CD4-positive, alpha-beta T cell treated with Interleukin-21 for 1 hour (primary cell): ENCODE data around the gene TMEM40.

Source experiments
- DNase-seq: peaks from one replicate; pipeline ENCODE4 v3.0.0-alpha.2; 2020

Gene TMEM40

DNA sequence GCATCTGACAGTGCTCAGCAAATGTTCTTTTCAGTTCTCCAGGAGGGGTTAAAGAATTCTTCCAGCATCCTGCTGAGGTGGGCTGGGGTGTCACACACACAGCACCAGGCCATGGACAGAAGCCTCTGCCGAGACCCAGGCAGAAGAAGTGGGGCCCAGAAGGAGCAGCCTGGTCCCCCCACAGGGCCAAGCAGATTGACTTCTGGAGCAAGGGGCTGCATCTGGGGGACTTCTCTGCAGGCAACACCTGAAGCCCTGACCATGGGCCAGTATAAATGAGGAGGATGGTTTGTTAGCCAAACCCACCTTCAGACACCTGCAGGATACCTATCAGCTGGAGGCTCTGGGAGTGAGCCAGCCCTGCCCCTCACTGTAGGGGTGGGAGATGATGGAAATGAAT, 16.2 kb upstream of the TMEM40 start:
- no peak for DNase-seq

DNA sequence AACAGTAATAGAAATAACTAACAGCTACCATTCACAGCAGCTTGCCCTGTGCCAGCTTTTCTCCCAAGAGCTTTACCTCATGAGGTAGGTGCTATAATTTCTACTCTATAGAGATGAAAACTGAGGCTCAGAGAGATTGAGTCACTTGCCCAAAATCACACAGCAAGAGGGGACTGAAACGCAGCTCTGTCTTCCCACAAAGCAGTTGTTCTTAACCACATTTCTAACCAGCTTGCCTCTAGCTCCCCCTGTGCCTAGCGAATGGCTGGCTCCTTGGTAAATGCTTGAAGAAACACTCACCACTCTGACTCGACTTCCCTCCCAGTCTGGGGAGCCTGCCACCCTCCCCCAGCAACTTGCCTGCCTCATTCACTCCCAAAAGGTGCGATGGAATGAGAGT, 15.6 kb upstream of the TMEM40 start:
- DNase-seq: no peak

DNA sequence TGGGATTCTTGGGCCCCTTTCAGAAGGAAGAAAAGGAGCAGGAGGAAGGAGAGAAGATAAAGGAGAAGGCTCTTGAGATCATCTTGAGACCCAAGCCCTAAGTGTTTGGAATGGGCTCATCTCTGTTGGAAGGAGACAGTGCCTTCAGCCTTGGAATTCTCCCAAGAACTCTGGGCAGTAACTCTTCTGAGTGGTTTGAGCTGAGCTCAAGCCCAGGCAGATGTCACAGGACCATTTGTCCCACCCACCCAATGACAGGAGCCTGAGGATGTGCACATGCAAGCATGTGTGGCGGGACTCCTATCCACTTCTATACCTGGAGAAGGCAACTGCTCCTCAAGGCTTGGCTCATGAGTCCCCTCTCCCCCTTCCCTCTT, 14.6 kb upstream of the TMEM40 start:
- no peak for DNase-seq

DNA sequence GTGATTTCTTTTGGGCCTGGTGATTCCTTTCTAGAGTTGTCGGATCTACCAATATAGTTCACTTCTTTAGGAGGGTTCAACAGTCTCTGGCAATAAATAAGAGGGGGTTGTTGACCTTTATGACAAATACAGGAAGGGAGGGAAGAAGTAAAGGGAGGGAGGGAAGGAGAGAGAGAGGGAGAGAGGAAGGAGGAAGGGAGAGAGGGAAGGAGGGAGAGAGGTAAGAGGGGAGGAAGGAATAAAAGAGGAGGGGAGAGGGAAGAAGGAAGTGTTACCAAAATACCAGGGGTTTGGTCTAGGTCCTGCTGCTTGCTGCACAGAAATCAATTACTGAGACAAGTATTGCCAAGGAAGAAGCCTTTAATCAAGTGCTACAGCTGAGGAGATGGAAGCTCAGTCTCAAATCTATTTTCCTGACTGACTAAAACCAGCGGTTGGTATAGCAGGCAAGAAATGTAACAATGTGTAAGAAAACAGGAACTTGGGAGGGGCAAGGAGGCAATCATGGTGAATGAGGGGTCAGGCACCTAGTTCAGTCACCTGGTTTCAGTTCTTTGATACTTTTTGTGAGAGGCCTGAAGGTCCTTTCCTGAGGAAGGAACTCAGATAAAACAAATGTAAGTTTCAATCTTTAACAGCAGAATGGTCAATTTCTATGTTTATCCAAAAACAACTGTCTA, 14.1 kb upstream of the TMEM40 start:
- DNase-seq: no peak

DNA sequence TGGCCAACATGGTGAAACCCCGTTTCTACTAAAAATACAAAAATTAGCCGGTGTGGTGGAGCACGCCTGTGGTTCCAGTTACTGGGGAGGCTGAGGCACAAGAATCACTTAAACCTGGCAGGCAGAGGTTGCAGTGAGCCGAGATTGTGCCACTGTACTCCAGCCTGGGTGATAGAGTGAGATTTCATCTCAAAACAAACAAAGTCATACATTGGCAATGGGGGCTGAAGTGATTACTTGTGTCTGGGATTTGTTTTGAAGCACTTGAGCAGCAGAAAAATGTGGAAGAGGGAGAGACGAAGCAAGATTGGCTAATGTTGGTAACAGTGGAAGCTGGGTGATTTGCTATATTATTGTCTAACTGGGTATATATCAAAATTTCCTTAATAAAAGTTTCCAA, 13.4 kb upstream of the TMEM40 start:
- no peak for DNase-seq

DNA sequence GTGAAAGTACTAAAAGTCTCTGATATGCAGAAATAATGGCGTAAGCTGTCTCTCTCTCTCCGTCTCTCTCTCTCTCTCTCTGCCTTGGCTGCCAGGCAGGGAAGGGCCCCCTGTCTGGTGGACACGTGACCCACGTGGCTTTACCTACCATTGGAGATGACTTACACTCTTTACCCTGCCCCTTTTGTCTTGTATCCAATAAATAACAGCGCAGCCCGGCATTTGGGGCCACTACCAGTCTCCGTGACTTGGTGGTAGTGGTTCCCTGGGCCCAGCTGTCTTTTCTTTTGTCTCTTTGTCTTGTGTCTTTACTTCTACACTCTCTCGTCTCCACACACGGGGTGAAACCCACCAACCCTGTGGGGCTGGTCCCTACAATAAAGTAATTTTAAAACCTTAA, 12.2 kb upstream of the TMEM40 start:
- DNase-seq: no peak

DNA sequence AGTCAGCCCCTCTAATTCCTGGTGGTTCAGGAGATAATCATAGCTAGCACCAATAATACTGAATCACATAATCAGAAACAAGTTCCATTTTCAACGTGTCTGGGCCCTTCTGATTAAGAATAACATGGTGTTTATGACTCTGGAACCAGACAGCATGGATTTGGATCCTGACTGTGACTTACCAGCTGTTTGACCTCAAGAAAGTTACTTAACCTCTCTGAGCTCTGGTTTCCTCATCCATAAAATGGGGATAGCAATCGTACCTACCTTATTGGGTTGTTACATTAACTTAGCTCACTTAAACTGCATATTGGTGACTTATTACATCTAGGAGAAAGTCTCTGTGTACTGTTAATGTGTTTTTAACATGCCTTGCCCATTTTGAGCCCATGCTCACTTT, 10.7 kb upstream of the TMEM40 start:
- no peak for DNase-seq

DNA sequence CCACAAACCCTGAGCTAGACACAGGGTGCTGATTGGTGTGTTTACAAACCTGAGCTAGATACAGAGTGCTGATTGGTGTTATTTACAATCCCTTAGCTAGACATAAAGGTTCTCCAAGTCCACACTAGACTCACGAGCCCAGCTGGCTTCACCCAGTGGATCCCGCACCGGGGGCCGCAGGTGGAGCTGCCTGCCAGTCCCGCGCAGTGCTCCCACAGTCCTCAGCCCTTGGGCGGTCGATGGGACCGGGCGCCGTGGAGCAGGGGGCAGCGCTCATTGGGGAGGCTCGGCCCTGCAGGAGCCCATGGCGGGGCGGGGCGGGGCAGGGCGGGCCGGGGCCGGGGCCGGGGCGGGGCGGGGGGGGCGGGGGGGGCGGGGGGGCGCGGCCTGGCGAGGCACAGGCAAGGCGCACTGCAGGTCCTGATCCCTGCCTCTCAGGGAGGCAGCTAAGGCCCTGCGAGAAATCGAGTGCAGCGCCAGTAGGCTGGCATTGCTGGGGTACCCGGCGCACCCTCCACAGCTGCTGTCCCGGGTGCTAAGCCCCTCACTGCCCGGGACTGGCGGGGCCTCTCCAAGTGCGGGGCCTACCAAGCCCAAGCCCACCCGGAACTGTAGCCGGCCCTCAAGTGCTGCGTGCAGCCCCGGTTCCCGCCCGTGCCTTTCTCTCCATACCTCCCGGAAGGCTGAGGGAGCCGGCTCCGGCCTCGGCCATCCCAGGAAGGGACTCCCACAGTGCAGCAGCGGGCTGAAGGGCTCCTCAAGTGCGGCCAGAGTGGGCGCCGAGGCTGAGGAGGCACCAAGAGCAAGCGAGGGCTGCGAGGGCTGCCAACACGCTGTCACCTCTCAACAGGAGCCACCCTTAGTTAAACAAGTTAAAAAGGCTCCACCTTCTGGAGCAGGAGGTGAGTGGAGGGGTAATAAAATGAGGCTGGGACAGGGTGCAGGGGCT, 9.8 kb upstream of the TMEM40 start:
- DNase-seq: no peak

DNA sequence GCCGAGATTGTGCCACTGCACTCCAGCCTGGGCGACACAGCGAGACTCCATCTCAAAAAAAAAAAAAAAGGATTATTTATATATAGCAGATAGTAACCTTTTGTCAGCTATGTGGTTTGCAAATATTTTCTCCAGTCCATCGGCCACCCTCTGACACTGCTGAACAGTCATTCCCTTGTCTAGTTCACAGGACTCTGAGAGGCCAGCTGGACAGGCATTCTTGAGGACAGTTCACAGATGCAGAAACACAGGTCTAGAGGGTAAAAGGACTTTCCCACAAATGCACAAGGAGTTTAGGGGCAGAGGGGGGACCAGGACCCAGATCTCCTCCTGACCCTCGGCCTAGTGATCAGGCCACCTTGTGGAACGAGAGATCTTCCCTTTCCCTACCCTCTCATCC, 7.5 kb upstream of the TMEM40 start:
- DNase-seq: no peak

DNA sequence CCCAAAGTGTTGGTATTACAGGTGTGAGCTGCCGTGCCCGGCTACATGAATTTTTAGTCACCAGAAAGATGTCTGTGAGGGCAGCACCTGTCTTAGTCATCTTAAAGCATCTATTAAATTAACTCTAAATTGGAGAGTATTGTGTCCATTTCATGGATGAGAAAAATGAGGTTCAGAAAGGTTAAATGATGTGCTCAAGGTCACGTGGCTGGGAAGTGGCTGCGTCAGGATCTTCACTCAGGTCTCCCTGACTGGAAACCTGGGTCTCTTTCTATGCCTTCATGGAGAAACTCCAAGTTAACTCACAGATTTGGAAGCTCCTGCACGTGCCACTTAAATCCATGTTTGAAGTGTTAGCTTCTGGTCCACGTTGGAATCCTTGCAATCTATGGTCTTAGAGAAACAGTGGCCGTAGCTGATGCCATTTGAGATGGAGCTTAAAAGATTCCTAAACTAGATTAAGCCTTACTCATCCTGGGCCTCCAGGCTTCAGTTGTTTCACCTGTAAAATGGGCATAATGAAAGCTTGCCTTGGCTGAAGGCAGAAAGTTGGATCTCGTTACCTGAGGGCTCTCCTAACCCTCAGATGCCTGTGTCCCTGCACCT, 5.2 kb upstream of the TMEM40 start:
- DNase-seq: no peak

DNA sequence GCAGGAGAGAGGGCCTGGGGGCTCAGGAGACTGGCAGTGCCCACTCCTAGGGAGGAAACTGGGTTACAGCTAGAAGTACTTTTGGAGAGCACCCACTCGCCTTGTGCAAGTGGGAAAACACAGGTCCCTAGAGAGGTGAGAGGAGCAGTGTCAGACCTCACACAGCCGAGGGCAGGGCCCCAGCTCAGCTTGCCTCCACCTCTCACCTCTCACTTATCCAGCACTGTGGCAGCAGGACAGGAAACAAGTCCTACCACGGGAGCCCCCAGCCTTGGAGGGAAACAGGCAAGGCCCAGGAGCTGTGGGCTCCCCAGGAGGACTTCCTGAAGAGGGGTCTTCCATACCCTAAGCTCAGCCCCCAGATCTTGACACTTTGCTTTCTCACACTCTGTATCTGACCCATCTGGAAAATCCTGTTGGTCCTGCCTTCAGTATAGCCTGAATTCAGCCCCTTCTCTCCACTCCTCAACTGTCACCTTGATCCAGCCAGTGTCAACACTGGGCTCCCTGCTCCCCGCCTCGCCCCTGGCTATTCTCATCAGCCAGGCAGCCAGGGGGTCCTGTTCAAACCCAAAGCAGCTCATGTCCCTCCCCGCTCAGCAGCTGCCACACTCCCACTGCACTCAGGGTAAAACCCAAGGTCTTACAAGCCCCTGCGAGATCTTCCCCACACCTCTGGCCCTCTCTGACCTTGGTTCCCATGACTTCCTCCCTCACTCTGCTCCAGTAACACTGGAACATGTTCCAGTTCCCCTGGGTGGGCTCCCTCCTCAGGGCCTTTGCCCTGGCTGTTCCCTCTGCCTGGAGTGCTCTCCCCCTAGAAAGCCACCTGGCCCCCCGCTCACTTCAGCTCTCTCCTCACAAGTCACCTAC, 870 bp upstream of the TMEM40 start:
- no peak for DNase-seq

DNA sequence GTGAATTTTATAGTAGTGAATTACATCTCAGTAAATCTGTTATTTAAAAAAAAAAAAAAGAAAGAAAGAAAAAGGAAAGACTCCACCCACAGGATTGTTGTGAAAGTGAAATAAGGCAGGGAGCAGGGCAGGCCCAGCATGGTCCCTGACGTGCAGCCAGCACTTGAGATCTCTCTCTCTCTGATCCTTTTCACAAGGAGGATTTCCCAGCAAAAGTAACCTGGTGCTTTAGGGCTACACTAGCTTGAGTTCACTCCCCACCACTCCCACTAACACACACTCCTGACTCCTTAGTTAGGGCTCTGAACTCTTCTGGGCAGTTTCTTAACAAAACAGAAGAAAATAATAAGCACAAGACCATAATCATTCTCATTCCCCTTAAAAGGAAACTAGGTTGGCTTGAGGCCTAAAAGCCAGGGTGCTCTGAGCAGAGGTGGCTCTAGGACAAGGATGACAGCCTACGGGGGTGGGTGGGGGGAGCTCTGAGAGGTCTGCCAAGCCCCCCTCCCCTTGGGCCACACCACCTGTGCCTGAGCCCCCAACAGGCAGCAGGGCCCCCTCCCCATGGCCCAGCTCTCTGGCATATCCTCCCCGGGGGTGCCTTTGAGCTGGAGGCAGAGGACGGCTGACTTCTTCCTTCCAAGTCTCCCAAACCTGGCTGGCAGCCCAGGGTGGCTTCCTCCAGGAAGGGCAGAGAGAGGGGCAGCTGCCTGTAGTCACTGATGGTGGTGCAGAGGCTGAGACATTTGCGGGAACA, 856 bp downstream of the TMEM40 start:
- no peak for DNase-seq

DNA sequence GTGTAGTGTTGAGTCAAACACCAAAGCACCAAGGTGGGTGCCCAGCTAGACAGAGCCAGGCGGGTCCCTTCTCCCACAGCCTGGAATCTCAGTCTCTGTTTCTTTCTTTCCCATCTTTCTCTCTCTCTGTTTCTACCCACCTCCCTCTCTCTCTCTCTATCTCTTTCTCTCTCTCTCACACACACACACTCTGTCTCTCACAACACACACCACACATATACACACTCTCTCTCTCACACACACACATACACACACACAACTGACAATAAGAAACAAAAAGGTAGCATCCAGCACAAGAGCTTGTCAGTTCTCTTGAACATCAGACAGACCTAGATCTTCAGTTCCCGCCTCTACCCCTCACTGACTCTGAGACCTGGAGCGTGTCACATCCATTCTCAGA, 2.4 kb downstream of the TMEM40 start:
- no peak for DNase-seq

DNA sequence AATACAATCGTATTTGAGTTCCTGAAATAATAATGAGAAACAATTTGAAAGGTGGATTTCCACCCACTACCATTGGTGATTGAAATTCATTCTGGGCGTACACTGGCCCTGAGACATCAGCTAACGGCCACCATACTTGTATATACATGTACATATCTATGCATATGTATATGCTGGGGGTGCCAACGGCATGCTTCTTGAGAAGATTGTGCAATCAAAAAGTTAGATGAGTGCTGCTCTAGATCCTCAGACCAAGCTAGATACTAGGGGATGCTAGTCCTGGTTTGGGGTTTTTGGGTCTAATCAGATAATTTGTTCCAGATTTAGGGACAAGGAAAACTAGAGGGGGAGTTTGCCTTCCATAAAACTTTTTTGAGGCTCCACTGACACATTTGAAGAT, 2.9 kb downstream of the TMEM40 start:
- DNase-seq: no peak

DNA sequence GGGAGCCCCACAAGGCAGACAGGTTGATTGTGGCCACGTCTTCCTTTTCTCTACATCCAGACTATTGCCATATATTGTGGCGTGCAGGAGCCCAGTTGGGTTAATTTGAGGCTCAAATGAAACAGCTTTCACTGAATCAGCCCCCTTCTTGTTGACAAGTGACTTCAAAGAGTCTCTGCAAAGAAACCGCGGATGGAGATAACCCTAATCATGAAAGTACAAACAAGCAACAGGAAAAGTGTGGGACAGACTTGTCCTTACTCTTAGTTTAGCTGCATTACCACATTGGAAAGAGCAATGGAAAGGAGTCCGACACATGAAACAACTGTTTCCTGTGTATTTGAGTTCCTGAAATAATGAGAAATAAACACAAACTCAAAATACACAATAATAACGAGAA, 3.3 kb downstream of the TMEM40 start:
- DNase-seq: no peak

DNA sequence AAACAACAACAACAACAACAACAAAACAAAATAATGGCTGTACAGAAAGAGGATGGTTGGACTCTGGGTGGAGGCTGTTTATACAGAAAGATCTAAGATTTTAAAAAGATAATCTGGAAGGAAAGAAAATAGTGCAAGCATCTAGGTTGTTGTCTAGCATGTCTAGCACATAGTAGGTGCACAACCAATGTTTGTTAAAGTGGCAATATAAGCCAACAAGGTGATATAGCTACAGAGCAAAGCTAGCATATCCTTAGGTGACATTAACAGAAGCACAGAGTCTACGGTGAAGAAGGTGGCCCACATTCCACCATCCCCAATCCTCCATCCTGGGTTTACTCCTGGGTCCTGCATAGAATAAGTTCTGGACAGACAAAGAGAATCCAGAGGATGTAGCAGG, 4.7 kb downstream of the TMEM40 start:
- DNase-seq: no peak

DNA sequence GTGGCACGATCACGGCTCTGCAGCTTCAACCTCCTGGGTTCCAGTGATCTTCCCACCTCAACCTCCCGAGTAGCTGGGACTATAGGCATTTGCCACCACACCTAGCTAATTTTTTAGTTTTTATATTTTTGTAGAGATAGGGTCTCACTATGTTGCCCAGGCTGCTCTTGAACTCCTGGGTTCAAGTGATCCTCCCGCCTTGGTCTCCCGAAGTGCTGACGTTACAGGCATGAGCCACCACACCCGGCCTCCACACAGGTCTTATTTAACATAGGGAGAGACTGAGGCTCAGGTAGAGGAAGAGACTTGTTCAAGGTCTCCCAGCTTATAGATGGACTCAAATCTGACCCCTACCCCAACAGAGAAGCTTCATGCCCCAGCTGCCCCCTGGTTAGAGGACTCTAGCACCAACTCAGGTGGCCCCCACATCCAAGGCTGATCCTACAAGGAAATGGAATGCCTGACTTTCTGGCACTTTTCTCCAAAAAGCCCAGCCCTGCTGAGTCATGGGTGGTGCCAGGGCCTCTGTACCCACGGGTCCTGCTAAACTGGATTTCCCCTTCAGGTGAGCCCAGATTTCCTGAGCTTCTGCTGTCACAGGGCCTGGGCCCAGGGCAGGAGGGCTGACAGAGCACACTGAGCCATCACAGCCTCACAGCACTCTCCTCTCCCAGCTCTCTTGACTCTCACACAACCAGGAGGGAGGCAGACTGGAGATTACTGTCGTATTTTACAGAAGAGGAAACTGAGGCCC, 5.6 kb downstream of the TMEM40 start:
- DNase-seq: no peak

DNA sequence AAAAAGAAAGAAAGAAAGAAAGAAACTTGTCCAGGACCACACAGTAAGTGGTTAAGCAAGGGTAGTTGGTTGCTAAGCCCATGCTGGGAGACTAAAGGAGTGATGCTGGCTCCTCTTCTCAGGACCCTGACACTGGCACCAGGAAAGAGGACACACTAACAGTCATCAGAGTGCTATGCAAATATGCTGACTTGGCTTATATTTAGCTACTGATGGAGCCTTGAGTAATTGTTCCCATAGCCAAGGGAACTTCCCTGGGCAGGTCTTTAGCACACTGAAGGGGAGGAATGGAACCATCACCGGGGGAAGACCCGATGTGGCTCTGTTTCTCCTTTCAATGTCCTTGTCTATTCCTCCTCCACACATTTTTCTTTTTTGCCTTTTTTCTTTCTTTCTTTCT, 6.2 kb downstream of the TMEM40 start:
- DNase-seq: no peak

DNA sequence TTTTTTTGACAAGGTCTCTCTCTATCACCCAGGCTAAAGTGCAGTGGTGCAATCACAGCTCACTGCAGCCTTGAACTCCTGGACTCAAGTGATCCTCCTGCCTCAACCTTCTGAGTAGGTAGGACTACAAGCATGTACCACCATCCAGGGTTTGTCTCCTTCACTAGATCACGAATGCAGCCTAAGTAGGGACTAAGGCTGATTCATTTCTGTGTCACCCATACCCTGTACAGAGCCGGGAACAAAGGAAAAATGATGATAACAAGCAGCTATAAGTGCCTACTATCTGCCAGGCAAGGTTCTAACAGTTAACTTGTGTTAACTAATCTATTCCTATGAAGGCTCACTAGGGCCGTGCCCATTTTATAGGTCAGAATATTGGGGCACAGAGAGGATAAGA, 7.0 kb downstream of the TMEM40 start:
- no peak for DNase-seq

DNA sequence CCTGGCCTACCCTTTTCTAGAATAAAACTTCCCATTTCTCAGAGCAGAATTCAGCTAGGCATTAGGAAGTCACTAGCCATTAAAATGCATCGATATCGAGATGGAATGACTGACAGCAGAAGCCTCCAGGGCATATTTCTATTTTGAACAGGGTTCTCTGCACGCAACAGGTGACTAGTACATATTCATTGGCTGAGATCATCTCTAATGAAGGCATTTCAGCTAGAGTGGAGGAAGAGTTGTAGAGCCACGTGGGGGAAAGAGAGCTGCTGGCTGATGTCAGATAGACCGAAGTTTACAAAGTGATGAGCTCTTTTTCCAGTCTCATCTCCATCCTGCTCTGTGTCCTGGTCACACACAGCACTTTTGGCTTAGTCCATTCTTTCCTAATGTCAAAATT, 7.5 kb downstream of the TMEM40 start:
- DNase-seq: no peak

DNA sequence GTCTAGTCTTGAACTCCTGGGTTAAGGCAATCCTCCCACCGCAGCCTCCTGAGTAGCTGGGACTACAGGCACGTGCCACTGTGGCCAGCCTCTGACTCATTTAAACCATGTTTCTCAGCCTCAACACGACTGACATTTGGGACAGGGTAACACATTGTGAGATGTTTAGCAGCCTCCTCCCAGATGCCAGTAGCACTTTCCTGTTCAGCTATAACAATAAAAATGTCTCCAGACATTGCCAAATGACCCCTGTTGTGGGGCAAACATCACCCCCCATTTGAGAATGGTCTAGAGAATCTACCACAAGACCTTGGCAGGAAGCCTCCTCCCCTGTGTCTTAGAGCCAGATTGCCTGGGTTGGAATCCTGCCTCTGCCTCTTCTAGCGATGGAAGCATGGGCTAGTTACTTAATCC, 8.4 kb downstream of the TMEM40 start:
- no peak for DNase-seq

DNA sequence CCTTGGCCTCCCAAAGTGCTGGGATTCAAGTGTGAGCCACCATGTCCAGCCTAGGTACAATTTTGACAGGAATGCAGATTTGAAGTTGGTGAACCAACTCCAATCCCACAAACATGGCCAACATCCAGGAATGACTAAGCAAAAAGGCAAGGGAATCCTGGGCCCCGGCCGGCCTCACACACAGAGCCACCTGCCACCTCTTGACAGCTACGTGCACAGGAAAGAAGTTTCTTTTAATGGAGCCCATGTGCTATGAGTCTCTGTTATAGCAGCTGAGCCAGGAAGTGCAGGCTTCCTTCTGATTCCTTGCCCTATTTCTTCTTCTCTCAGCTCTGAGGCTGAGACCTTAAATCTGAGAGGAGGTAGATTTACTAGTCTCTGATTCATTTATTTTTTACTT, 8.8 kb downstream of the TMEM40 start:
- no peak for DNase-seq
